ENCODE results near the gene TXNDC16. TPM values are rescaled to one million over a fixed set of nuclear protein-coding genes. Genes with fewer than 3 reads are reported as not detected.

The TXNDC16 gene
- total RNA-seq, 1 donor from 2014 or later = 3.6 TPM

GRCh38 chr14:52455291-52456088, 96.8 kb downstream of the TXNDC16 start:
- no peak for DNase-seq (ENCODE audit: low spot score)

DNA sequence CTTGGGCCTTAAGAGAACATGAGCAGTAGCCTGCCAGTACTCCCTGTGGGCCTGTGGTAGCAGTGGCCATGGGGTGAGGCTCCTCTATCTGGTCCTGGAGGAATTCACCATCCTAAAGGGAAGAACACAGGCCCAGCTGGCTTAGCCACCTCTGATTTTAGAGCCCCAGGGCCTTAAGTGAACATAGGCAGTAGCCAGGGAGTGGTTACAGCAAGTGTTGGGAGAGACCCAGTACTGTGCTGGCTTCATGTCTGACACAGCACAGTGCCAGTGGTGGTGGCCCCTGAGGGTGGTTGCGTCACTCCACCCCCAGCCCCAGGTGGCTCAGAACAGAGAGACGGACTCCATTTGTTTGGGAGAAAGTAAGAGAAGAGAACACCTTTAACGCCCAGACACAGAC, 105.1 kb downstream of the TXNDC16 start:
- DNase-seq (ENCODE audit: low spot score) = no peak

DNA sequence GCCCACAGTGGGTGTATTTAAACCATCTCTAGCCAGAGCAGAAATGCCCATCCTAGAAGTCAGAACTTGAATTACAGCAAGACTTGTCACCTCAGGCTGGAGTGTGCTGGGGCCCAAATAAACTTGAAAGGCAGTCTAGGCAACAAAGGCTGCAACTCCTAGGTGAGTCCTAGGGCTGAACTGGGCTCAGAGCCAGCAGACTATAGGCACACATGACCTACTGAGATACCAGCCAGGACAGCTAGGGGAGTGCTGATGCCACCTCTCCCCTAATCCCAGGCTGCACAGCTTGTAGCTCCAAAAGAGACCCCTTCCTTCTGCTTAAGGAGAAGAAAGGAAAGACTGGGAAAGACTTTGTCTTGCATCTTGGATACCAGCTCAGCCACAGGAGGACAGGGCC, 106.0 kb downstream of the TXNDC16 start:
- no peak for DNase-seq (ENCODE audit: low spot score)

- no peak for DNase-seq (ENCODE audit: low spot score)
Observed at GRCh38 chr14:52443506-52443905, 108.8 kb downstream of the TXNDC16 start.

DNA sequence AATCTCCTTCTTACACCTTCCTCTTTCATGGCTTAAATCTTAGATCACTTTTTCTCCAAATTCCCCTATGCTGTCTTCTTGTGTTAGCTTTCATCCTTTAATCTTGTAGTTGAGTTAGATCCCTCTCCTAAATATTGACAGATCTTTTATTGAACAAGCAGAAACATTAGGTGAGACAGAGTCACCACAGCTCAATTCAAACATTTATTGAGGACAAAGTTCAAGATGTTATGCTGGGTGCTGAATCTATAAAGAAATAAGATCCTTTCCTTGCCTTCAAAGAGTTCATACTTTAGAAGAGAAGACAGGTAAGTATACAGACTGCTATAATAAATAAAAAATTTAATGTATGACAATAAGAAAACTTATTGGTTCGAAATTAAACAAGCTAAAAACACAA, 109.7 kb downstream of the TXNDC16 start:
- no peak for DNase-seq (ENCODE audit: low spot score)

DNA sequence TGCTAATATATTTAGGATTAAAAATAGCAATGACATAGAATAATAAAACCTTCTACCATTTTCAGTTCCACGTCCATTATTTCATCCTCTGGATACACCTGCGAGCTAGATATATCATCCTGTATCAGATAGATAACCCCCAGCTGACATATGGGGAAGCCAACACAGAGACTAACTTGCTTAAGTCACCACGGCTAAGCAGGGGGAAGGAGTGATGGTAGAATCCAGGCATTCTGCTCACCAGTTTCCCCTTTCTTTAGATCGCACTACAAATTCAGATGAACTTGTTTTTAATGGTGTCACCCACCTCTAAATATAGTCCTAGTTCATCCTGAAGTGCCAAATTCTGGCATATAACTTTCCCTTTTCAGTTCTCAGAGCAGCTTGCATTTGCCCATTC, 110.1 kb downstream of the TXNDC16 start:
- DNase-seq (ENCODE audit: low spot score) = no peak

DNA sequence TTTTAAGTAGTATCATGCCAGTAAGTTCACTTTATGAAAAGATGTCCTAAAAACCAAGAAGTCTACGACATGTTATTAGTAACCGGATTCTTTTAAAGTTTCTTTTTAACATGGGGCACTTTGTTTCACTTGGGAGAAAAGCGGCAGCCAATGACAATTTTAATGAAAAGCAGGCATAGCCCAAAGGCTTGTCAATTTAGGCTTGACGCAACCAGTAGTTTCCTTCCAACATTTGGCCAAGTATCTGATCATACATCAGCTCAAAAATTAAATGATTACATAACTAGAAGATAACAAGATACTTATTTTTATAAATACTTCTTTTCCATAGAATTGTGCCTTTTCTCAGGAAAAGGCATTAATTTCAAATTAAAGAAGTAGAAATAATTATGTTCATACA, 112.8 kb downstream of the TXNDC16 start:
- DNase-seq (ENCODE audit: low spot score) = no peak

- no peak for DNase-seq (ENCODE audit: low spot score)
Observed at GRCh38 chr14:52434955-52435354, 117.3 kb downstream of the TXNDC16 start.

DNA sequence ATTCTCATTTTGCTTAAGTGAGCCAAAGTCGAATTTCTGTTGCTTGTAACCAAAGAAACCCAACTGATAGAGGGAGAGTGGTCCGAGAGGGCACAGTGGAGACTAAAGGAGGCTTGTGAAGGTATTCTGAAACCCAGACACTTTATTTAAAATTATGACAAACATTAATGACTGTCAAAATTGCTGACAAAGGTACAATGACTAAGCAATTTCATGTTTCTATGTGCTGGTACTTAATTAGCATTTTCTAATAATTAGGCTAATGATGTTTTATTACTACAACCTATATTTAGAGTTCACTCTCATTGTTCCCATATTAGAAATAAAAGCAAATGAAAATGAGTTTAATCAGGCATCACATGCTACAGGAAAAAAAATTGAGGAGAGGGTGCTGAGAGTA, 121.8 kb downstream of the TXNDC16 start:
- DNase-seq (ENCODE audit: low spot score) = no peak

- no peak for DNase-seq (ENCODE audit: low spot score)
Observed at GRCh38 chr14:52429451-52429850, 122.9 kb downstream of the TXNDC16 start.

GRCh38 chr14:52427460-52427859, 124.8 kb downstream of the TXNDC16 start:
- DNase-seq (ENCODE audit: low spot score) = no peak

- DNase-seq (ENCODE audit: low spot score) = no peak
Observed at GRCh38 chr14:52422650-52423356, 129.5 kb downstream of the TXNDC16 start.

DNA sequence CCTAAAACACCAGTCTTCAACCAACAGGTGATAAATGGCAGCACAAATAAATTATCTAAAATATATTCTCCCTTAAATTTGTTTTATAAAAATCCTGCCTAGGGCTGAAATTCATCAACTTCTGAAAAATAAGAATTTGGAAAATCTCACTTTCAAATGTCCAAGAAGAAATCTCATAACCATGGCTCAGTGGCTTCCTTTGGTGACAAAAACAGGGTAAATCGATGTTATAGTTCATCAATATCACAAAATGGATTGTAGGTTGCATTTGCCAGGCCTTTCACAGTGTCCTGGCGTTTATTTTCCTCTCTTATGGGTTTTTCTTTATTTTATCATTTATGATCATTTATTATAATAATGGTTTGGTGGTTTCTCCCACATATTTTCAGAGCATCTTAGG, 135.2 kb downstream of the TXNDC16 start:
- no peak for DNase-seq (ENCODE audit: low spot score)

GRCh38 chr14:52413729-52414408, 138.4 kb downstream of the TXNDC16 start:
- no peak for DNase-seq (ENCODE audit: low spot score)

DNA sequence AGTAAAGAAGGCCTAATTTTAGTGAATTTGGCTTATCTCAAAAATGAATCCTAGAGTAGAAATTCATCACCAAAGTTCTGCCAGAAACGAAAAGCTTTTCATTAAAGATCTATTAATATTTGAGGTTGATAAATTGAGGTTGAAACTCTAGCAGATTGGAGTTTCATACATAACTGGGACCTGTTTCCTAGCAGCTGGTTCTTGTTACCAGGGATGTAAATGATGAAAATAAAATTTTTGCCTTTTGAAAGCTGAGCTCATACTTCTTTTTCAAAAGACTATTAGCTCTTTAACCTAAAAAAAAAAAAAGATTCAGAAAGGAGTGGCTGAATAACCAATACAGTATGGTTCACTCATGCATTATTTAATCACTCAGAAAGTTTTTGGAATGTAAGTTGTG, 139.9 kb downstream of the TXNDC16 start:
- DNase-seq (ENCODE audit: low spot score) = no peak

GRCh38 chr14:52405314-52405713, 147.0 kb downstream of the TXNDC16 start:
- no peak for DNase-seq (ENCODE audit: low spot score)

GRCh38 chr14:52402812-52403526, 149.3 kb downstream of the TXNDC16 start:
- no peak for DNase-seq (ENCODE audit: low spot score)

DNA sequence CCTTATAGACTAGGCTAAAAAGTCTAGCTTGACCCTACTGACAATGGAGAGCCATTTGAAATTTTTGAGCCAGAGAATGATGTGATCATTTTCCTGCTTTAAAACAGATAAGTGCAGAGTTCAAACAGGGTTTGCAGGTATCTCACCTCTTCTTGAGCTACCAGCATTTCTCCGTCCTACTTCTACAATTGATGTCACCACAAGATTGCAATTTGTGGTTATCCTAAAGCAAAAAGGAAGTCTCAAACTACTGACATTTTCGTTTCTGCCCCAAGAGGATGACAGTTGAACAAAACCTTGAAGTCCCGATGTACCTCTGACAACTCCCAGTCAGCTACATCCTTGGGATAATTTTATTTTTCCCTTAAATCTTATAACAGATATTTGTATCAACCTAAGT, 151.5 kb downstream of the TXNDC16 start:
- DNase-seq (ENCODE audit: low spot score) = no peak

DNA sequence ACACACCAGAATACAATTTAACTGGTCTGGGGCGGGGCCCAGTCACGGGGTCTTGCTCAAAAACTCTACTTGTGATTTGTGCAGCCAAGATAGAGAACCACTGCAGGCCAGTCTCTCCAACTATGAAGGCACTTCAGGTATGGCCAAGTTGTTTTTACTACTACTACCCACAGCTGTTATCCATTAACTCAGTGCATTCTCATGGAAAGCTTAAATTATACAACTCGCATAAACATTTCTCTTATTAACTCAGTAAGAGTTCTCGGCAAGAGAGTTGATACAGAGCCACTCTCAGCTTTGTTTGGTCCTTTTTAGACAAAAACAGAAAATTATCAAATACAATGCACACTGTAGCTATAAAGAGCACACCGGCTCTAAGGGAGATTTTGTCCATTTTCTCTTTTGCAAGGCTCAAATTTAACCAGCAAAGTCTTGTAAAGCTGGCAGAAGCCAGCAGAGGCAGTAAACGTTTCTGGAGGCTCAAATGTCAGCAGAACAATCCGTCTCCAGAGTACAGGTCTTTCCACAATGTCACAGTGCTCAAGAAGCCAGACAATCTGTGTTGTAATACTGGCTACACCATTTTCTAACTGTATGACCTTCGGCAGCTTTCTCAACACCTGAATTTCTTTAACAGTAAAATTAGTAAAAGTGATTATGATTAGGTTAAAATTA, 152.2 kb downstream of the TXNDC16 start:
- no peak for DNase-seq (ENCODE audit: low spot score)

DNA sequence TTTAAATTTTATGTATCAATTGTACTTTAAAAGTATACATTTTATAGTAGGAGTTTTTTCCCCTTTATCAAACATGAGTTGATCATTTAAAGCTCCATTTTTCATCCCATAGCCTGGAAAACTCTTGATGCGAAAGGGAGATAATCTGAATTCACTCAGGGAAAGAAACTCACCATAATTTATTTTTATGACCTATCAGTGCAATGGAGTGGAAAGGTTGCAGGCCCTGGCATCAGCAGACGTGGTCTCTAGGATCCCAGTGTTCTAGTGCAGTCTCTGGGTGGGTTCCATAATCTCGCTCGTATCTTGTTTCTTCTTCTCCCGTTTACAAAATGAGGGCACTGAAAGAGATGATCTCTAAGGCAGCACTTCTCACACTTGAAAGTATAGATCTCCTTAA, 153.2 kb downstream of the TXNDC16 start:
- no peak for DNase-seq (ENCODE audit: low spot score)

GRCh38 chr14:52397844-52398243, 154.5 kb downstream of the TXNDC16 start:
- DNase-seq (ENCODE audit: low spot score) = no peak

Measured in mesenteric fat pad (tissue), 1 donor.